Breast epithelium (tissue), 4 donors: Measurements from ENCODE around the gene SYNDIG1. TPM values are rescaled to one million over a fixed set of nuclear protein-coding genes. Genes with fewer than 3 reads are reported as not detected.

Experiments
- DNase-seq, 2 donors: peaks; one replicate each; pipeline ENCODE4 v3.0.0-alpha.2; 2019; ENCODE audit warnings: low spot score in 2 of 2
- H3K27ac ChIP-seq, 2 donors: fragments of 200-600 bp; sonication (generic) in 1 of 2; one replicate each; pipeline ENCODE4 v1.5.1; 2016 to 2019; ENCODE audit warnings: mild to moderate bottlenecking in 1 of 2
- H3K27me3 ChIP-seq, 2 donors: fragments of 200-600 bp; sonication (generic) in 1 of 2; one replicate each; pipeline versions ENCODE4 v1.5.1 to v1.6.0; 2017 to 2019; ENCODE audit warnings: control low read depth in 1 of 2, mild to moderate bottlenecking in 1 of 2
- H3K36me3 ChIP-seq: fragments of 200-600 bp; one replicate; pipeline ENCODE4 v1.5.1; 2019
- H3K4me1 ChIP-seq, 2 donors: fragments of 200-600 bp; sonication (generic); one replicate each; pipeline ENCODE4 v1.5.1; 2016 to 2019; ENCODE audit warnings: control low read depth in 1 of 2
- H3K4me3 ChIP-seq, 3 donors: fragments of 200-600 bp; sonication (generic); 1 replicate in 2 of 3; 2 replicates in 1 of 3; pipeline ENCODE4 v1.5.1; 2016 to 2019; ENCODE audit warnings: mild to moderate bottlenecking in 3 of 3, moderate library complexity in 2 of 3
- H3K9me3 ChIP-seq, 2 donors: fragments of 200-600 bp; sonication (generic) in 1 of 2; one replicate each; pipeline ENCODE4 v1.5.1; 2016 to 2019; ENCODE audit warnings: control low read depth in 1 of 2
- POLR2A ChIP-seq: fragments of 450-650 bp; IDR thresholded peaks from one replicate; pipeline ENCODE4 v1.6.1; 2016; ENCODE audit warnings: antibody characterized with exemption, mild to moderate bottlenecking, moderate library complexity
- POLR2AphosphoS5 ChIP-seq, 3 donors: sonication (generic); formaldehyde crosslinking; IDR thresholded peaks; one replicate each; pipeline ENCODE4 v1.6.1; 2017; ENCODE audit warnings: antibody characterized with exemption in 3 of 3
- intact Hi-C: fragments of 100-400 bp; cut with DNase I; formaldehyde crosslinking; loops from one replicate; pipeline ENCODE4 v1.15.1; 2023; ENCODE audit warnings: low total_unique reads
- total RNA-seq, 3 donors: library from RNA; depleted of rRNA; stranded (reverse); fragments of >200 nt; gene quantifications; one replicate each; pipeline ENCODE4 v1.1.0, GENCODE V29; 2016
- TF ChIP-seq, protein P1 (sequence below), 3 donors: fragments of 450-650 bp; IDR thresholded peaks; one replicate each; pipeline ENCODE4 v1.5.1; 2016 to 2017; ENCODE audit warnings: antibody characterized with exemption in 3 of 3, mild to moderate bottlenecking in 3 of 3, moderate library complexity in 3 of 3

Gene SYNDIG1
- total RNA-seq, 3 donors from 2014 or later: under 0.01 to 0.48 (median 0.15) TPM

DNA sequence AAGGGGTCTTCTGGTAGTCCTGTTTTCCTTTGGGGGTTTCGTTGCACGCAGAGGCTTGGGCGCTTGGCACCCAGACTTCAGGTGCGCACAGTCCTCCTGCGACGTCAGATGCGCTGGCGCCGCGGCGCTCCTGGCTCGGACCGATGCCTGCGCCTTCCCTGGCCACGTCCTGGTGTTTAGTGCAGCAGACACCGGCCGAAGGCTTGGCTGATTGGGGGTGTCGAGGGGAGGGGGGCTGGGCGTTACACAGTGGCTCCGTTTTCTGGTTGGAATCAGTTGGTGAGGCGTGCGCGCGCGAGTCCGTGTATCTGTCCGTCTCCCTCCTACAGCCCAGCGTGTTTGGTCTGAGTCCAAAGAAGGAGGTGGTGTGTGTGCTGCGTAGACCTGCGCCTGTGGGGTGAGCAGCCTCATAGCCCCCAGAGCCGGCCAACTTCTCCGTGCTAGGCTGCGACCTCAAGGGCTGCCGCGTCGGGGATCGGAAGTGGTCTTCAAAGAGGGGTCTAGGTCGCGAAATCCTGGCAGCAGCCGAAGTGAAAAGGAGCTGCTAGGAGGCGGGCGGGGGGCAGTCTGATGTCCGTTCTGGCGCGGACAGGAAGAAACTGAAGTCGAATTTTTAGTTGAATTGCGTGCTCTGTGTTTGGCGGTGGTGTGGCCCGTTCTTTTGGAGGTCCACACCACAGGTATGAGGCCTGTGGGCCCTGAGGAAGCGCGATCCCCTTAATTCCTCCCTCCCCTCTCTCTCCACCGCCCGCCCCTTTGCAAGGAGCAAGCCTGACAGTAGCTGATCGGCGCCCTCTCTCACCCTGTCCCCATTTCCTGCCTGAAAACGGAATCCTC is 1.5 kb downstream of the SYNDIG1 start:
- Histone ChIP-seq H3K4me3 (peak overlapping the region; percentile 39 to 54 (median 48)), H3K9me3 (no peaks in the 10 kb centered on the region), H3K36me3 (no peaks in the 10 kb centered on the region), H3K27me3 (peaks cover 7 to 67% of the 10 kb centered on the region in 2 donors), H3K27ac (no peak overlapping the region), H3K4me1 (no peaks in the 10 kb centered on the region)
- TF ChIP-seq POLR2AphosphoS5 (IDR thresholded peaks at IDR 0.05): no peak
- TF ChIP-seq, protein P1, sequence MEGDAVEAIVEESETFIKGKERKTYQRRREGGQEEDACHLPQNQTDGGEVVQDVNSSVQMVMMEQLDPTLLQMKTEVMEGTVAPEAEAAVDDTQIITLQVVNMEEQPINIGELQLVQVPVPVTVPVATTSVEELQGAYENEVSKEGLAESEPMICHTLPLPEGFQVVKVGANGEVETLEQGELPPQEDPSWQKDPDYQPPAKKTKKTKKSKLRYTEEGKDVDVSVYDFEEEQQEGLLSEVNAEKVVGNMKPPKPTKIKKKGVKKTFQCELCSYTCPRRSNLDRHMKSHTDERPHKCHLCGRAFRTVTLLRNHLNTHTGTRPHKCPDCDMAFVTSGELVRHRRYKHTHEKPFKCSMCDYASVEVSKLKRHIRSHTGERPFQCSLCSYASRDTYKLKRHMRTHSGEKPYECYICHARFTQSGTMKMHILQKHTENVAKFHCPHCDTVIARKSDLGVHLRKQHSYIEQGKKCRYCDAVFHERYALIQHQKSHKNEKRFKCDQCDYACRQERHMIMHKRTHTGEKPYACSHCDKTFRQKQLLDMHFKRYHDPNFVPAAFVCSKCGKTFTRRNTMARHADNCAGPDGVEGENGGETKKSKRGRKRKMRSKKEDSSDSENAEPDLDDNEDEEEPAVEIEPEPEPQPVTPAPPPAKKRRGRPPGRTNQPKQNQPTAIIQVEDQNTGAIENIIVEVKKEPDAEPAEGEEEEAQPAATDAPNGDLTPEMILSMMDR (IDR thresholded peaks at IDR 0.05): no peak
- TF ChIP-seq POLR2A: no peak
- no peak for DNase-seq
- intact Hi-C loops: no loop called here

DNA sequence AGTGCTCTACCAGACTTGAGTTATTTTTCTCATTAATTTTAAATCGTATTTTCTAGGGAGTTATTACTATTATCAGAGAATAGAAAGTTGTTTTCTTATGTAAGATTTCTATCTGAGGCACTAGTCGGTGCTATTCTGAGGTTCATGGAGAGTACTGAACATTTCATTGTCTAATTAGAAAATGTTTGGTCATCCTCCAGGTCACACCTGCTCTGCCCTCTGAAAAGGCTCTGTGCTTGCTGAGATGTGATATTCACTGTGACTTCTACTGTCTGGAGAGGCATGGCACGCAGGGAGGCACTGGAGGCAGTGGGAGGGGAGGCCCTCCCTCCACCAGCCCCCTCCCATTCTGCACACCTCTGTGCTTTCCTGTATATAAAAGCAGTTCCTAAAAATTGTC is 3.0 kb downstream of the SYNDIG1 start:
- Histone ChIP-seq H3K36me3 (no peaks in the 10 kb centered on the region), H3K4me1 (no peaks in the 10 kb centered on the region), H3K9me3 (no peaks in the 10 kb centered on the region), H3K27ac (no peak overlapping the region), H3K4me3 (no peak overlapping the region), H3K27me3 (peaks cover 7 to 67% of the 10 kb centered on the region in 2 donors)
- intact Hi-C loops: no loop called here
- no peak for DNase-seq
- TF ChIP-seq POLR2A: no peak
- TF ChIP-seq POLR2AphosphoS5 (IDR thresholded peaks at IDR 0.05): no peak
- TF ChIP-seq, protein P1 (IDR thresholded peaks at IDR 0.05): no peak

DNA sequence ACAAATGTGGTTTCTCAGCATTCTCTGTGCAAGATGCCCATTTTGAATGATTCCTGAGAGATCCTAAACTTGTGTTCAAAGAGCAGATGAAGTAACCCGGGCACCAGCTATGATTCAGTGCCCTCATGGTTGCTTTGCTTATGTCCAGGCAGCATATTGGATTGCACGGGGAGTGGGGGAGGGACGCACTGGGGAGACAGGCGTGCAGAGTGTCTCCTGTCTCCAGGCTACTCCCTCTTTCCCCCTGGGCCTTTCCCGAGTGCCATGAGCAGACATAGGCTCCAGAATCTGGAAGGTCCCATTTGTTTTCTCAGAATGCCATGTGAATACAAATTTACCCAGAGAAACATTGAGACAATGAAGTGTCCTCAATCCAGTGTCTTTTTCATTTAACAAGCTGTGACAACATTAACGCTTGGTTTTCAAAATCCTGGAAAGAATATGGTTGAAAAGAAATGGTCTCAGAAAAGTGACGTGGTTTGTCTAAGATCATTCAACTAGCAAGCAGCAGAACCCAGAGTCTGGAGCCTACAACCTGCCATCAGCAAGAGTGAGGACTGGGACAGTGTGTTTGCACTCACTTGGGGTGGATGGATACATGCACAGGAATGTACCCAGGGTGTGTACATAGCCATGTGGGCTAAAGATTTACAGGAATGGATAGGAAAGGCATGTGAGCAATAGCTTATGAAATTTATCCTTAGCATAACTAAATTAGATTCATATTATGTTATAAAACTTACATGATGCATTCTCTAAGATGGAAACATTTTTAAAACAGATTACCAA is 4.2 kb downstream of the SYNDIG1 start:
- Histone ChIP-seq H3K9me3 (no peaks in the 10 kb centered on the region), H3K4me3 (no peak overlapping the region), H3K27ac (no peak overlapping the region), H3K36me3 (no peaks in the 10 kb centered on the region), H3K4me1 (no peaks in the 10 kb centered on the region), H3K27me3 (peaks cover 7 to 58% of the 10 kb centered on the region in 2 donors)
- no peak for TF ChIP-seq POLR2A
- intact Hi-C loops: no loop called here
- DNase-seq: no peak

DNA sequence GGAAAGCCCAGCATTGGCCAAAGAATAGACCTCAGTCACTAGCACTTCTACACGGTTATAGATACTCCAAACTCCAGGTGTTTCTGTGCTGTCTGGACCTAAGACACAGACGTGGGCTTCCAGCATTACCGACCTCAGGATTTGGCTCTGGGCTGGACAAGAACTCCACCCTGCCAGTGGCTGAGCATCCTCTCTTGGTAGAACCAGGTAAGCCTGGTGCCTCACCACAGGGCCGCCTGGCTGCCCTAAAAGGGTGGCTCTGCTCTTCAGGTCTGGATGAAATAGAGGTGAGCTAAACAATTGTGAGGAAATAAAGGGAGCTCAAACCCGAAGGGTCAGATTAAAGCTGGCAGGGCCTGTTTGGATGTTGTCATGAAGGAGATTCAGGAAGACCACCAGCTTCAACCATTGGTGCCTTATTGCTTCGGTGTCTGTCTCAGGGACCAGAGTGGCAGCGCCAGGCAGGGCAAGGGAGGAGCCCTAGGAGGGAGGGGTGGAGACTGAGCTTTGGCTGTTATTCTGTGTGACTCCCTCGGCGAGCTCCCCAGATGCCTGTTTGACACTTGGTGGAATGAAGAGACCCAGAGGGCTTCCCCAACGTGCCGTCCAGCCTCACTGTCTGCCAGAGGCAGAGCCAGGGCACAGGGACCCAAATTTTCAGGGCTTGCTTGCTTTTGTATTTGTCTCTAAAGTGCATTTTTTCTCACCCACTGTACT is 8.6 kb downstream of the SYNDIG1 start:
- peaks cover 0 to 24% of the 10 kb centered on the region in 2 donors for H3K27me3 ChIP-seq
- no peak overlapping the region for H3K27ac ChIP-seq
- no peaks in the 10 kb centered on the region for H3K4me1 ChIP-seq
- intact Hi-C loops: no loop called here
- TF ChIP-seq POLR2AphosphoS5 (IDR thresholded peaks at IDR 0.05) (no peak), POLR2A (no peak)
- TF ChIP-seq, protein P1 (IDR thresholded peaks at IDR 0.05): no peak
- no peaks in the 10 kb centered on the region for H3K36me3 ChIP-seq
- no peak overlapping the region for H3K4me3 ChIP-seq
- no peak for DNase-seq
- H3K9me3 ChIP-seq: no peaks in the 10 kb centered on the region

DNA sequence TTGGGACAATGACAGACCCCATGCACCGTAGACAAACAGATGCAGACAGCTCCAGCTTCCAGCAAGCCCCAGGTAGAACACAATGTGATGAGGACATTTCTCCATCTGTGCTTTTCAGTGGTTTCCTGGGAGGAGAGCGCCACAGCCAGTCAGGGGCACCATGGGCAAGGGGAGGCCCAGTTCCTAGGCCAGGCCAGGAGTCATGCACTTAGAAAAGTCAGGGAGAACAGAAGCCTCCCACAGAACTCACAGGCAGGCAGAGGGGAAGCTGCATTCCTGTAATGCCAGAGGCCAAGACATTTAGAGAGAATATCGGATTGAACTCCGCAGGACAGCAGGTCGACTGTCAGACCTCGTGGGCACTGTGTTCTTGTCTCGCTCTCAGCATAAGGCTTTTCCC is 9.2 kb downstream of the SYNDIG1 start:
- intact Hi-C loops: no loop called here
- no peak for DNase-seq
- Histone ChIP-seq H3K27me3 (peaks cover 0 to 18% of the 10 kb centered on the region in 2 donors), H3K9me3 (no peaks in the 10 kb centered on the region), H3K36me3 (no peaks in the 10 kb centered on the region), H3K4me3 (no peak overlapping the region), H3K27ac (no peak overlapping the region), H3K4me1 (no peaks in the 10 kb centered on the region)
- no peak for TF ChIP-seq POLR2A
- TF ChIP-seq, protein P1 (IDR thresholded peaks at IDR 0.05): no peak
- no peak for TF ChIP-seq POLR2AphosphoS5 (IDR thresholded peaks at IDR 0.05)
